Stimulated activated naive CD4-positive, alpha-beta T cell treated with Interleukin-2 at 50 U/mL for 16 hours (primary cell): ENCODE results near the gene CFB.
A peak's percentile ranks its signal among the peaks of the same experiment; 100 is the strongest.
"Not testable (repeated sequence)": the region's sequence is repeated elsewhere in the genome, so short reads cannot be mapped to it uniquely, and the experiment has no call there.

Experiments used
- DNase-seq: peaks from one replicate; lab custom pipeline; 2025; lab: John Stamatoyannopoulos, UW

Gene CFB

GRCh38 chr6:31945507-31946369, at the start of gene CFB:
Gene CFB (plus strand): TSS chr6:31946095. CDS start chr6:31946222, 127 bp downstream.
- DNase-seq = no peak

GRCh38 chr6:31896493-31896855, 49.4 kb upstream of the CFB start:
- no peak for DNase-seq

DNA sequence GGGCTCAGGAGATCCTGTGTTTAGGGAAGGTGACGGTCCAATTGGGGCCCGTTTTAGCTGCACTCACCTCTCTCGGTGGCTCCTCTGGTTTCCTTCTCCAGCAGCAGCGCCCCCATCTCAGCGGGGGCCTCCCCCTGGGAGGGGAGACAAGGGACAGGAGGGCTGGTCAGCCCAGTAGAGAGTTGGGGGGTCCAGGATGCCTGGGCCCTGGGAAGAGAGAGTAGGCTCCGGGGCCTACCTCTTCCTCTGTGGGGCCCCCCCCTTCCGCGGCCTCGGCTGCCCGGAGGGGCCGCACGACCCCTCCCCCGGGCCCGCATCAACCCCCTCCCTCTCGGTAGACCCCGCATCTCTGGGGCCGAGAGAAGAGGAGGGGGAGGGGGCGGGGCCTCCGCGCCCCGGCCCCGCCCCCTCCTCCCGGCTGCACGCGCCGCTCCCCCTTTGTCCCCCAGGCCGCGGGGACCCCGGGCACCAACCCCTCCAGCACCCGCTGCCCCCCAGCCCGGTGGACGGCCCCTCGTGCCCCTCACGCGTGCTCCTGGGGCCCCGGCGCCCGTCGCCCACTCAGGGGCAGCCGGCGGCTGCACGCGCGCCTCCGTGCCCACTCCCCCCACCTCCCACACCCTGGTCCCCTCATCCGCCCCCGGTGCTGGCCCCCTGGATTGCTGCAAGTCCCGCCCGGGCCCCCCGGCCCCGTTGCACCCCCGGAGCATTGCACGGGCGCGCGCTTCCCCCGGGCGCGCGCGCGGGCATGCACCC, 48.9 kb upstream of the CFB start:
- DNase-seq = no peak

DNA sequence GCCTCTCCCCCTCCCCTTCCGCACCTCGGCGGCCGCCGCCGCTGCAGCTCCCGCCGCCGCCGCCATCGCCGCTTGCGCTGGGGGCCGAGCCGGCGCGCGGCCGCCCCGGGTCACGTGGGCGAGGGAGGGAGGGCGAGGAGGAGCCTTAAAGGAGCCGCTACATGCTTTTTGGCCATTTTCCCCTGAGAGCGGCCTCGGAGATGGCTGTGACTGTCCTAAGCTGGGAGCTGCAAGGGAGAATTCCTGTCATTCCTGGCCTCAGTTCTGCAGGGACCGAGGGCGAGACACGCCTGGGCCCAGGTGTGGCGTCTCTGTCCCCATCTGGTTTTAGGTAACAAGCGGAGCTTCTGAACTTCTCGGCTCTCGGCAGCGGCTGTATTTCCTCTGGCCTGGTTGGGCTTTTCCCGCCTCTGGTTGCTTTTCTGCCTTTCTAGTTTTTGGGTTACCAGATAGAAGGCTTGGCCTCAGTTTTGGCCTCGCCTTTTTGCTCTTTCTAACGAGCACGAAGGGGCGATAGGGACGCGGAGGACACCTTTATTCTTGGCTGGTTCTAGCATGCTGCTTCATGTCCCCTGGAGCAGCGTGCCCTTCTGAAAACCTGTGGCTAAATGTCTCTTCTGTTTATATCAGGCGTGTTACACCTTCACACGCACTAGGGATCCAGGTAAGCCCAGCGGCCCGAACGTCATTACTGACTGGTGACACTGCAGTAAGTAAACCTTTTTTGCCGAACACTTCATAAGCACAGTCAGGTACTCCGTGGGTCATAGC, 48.1 kb upstream of the CFB start, which contains the start of gene EHMT2:
EHMT2 (minus strand) TSS at position 87 of the 771 bp plus-strand sequence; CDS start at position 66, 21 bp downstream.
- DNase-seq = peak; percentile 83

DNA sequence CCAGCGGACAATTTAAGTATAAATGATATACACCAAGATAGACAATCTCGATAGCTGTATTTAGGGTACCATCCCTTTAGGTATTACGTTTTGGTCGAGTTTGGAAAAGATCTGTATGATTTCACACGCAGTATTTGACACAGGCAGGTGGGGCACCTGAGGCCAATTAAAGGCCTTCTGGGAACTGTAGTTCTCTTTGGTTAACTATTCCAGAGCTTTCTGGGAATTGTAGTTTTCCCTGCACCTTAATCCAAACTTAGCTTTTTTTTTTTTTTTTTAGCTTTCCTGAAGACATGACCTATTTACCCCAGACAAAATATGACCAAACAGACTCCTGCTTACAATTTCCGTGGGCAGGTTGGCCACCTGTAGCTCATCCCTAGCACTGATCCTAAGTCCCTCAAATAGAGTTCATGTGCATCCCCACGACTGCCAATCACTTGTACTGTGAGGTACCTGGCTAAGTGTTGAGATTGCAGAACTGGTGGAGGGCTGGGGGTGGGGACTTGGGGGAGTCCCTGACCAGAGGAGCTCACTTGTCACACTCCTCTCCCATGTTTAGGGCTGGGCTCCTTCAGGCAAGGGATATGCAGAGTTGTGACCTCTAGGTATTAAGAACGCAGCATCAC, 47.4 kb upstream of the CFB start:
- DNase-seq = peak; percentile 22

- DNase-seq = no peak
These were observed 46.7 kb upstream of the CFB start for GRCh38 chr6:31899215-31899614.

DNA sequence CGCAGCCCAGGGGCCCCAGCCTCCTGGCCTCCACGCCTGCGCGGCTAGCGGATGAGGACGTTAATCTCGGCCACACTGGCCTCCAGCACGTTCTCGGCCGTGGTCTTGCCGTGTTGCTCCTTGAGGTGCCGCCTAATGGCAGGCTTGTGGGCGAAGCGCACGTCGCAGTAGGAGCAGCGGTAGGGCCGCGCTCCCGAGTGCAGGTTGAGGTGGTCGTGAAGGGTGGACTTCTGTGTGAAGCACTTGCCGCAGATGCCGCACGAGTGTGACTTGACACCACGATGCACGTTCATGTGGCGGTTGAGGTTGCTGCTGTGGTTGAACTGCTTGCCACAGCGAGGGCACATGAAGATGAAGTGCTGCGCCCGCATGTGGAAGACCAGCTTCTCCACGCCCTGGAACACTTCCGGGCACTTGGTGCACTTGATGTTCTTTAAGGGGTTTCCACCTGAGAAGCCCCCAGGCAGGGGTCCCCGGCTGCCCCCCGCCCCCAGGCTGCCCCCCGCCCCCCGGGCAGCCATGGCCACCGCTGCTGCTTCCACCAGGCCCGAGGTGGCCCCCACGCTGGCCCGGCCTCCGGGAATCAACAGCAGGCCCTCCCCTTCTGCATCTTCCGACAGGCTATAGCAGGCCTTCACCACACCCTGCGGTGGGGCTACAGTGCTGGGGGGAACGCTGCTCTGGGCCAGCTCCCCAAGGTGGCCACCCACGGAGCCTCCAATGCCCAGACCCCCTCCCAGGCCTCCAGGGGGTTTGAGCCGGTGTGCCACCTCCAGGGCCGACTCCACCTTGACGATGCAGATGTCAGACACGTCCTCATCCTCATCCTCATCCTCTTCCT, 45.8 kb upstream of the CFB start:
- no peak for DNase-seq

DNA sequence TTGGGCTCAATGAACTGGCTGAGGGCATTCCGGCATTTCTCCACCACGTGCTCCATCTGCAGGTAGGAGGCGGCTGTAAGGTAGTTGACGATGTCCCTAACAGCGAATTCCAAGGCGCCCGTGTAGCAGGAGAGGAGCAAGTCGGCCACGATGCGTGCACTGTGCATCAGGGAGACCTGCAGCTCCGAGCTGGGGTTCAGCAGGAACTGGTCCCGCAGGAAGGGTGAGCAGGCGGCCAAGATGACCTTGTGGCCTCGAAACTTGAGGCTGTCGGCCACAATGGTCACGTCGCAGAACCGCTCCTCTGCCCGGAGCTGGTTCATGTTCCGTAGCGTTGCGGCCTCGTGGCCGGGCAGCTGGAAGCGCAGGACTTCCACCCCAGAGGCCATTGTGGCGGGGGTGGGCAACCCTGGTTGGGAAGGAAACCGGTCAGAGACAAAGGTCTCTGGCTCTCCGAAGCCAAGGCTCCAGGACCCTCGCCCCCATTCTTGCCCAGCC, 44.9 kb upstream of the CFB start:
- no peak for DNase-seq

DNA sequence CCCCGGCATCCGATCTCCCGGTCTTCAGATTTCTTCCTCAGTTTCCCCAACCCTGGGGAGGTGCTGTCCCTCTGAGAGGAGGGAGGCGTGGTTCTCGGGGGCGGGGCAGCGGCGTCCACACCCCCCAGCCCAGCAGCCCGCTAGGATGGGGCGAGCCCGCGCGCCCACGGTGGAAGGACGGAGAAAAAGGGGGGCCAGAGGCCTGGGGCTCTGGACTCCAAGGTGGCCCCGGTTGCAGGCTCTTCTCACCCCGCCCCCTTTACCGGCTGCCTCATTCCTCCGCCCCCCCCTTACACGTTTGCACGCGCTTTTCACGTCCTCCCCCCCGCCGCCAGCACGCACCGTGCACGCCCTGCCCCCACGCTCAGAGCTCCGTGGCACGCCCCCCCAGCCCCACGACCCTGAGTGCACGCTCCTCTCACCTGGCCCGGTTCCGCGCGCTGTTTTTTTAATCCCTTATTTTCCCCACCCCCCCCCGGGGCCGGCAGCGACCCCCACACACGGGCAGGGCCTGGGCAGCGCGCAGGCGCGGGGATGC, 44.4 kb upstream of the CFB start:
- DNase-seq = peak; percentile 72

- DNase-seq = peak; percentile 81
These were observed 43.8 kb upstream of the CFB start, which contains the start of gene ZBTB12 for GRCh38 chr6:31901953-31902643. Gene ZBTB12 (minus strand): TSS chr6:31902086. CDS start chr6:31901305, 781 bp downstream.

DNA sequence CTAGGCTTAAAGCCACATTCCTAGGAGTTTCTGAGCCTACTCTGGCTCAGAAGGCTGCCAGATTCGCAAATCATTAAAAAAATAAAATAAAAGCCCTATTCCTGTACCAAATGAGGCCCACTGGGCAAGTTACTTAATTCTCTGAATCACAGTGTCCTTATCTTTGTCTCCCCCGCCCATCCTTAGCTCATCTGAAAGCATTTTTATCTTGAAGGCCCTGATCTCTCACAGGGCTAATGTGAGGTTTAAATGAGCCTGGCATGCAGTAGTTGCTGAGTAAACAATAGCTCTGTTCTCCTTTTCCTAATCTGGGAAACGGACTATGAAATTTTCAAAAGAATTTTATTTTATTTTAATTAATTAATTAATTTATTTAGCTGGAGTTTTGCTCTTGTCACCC, 41.9 kb upstream of the CFB start:
- DNase-seq = no peak

GRCh38 chr6:31905041-31905440, 40.9 kb upstream of the CFB start:
- DNase-seq = no peak

DNA sequence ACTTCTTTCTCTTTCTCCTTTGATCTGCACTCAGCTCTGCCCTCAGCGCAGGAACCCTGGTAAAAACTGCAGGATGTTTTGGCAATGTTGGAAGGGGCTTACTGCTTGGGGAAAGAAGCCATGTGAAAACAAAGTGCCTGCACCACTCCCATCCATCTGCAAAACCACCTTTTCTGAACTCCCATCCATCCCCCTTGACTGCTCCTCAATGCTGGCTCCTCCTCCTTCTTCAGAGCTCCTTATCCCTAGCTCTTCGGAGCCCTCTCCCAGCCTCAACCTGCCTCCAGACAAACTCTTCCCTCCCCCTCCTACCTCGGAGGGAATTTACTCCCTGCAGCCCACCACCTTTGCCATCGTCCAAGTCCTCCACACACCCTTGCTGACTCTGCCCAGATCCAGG, 39.8 kb upstream of the CFB start:
- DNase-seq = no peak

DNA sequence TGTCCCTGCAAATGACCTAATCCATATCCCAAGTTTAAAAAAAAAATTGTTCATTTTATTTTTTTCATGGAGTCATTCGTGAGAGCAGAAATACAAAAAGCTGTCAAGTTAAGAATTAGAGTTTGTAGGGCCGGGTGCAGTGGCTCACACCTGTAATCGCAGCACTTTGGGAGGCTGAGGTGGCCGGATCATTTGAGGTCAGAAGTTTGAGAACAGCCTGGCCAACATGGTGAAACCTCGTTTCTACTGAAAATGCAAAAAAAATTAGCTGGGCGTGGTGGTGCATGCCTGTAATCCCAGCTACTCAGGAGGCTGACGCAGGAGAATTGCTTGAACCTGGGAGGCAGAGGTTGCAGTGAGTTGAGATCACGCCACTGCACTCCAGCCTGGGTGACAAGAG, 39.2 kb upstream of the CFB start:
- not testable (repeated sequence) for DNase-seq

DNA sequence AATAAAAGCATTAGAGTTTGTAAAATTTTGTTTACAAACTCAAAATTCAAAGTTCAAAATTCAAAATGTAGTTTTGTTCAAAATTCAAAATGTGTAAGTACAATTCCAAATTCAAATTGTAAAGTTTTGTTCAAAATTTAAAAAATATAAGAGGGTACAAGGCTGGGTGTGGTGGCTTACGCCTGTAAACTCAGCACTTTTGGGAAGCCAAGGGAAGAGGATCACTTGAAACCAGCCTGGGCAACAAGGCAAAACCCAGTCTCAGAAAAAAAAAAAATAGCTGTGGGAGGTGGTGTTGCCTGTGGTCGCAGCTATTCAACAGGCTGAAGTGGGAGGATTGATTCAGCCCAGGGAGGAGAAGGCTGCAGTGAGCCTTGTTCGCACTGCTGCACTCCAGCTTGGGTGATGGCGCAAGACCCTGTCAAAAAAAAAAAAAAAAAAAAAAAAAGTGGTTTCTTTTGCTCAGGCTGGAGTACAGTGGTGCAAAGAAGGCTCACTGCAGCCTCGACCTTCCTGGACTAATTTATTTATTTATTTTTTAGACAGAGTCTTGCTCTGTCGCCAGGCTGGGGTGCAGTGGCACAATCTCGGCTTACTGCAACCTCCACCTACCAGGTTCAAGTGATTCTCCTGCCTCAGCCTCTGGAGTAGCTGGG, 38.6 kb upstream of the CFB start:
- DNase-seq = no peak

- not testable (repeated sequence) for DNase-seq
These were observed 37.6 kb upstream of the CFB start for GRCh38 chr6:31908255-31908654.

DNA sequence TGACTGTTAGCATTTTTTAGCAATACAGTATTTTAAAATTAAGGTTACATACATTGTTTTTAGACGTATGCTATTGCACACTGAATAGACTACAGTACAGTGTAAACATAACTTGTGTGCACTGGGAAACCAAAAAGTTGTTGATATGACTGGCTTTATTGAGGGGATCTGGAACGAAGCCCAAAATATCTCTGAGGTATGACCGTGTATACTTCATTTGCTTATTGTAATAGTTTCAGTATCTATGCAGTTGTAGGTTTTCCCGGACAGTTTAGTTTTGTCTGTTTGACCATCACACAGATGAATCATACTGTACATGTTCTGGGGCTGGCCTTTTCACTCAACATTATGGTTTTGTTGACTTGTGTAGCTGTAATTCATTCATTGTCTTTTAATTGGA, 37.1 kb upstream of the CFB start:
- no peak for DNase-seq

DNA sequence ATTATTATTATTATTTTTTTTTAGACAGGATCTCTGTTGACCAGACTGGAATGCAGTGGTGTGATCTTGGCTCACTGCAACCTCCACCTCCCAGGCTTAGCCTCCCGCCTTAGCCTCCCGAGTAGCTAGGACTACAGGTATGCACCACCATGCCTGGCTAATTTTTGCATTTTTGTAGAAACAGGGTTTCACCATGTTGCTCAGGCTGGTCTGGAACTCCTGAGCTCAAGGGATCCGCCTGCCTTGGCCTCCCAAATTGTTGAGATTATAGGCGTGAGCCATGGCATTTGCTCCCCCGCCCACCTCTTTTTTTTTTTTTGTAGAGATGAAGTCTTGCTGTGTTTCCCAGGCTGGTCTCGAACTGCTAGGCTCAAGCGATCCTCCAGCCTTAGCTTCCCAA, 36.6 kb upstream of the CFB start:
- not testable (repeated sequence) for DNase-seq
